NT2/D1 (cell line): ENCODE results near the gene DOCK1.

Source experiments
- SUZ12 ChIP-seq: IDR thresholded peaks from 2 replicates; pipeline ENCODE4 v1.6.1; 2011; ENCODE audit not compliant: insufficient read length, insufficient read depth; ENCODE audit errors: extremely low read depth
- YY1 ChIP-seq: IDR thresholded peaks from 2 replicates; pipeline ENCODE4 v1.6.1; 2011; ENCODE audit not compliant: insufficient read length, insufficient read depth
- ZNF274 ChIP-seq: IDR thresholded peaks from 2 replicates; pipeline ENCODE4 v1.6.1; 2011; ENCODE audit warnings: mild to moderate bottlenecking, low read depth, low read length

GRCh38 chr10:127406018-127406550, 500.9 kb downstream of the DOCK1 start:
- no peak for TF ChIP-seq YY1
- no peak for TF ChIP-seq SUZ12
- TF ChIP-seq ZNF274 = no peak
